HG02798 (cell line): ENCODE measurements around the gene BST1.
A peak's percentile ranks its signal among the peaks of the same experiment; 100 is the strongest.
"Not testable (repeated sequence)": the region's sequence is repeated elsewhere in the genome, so short reads cannot be mapped to it uniquely, and the experiment has no call there.

Experiments used
- ATAC-seq: cut with Tn5 transposase; IDR thresholded peaks from one replicate; pipeline ENCODE4 v1.9.1; 2021; ENCODE audit warnings: mild to moderate bottlenecking; ENCODE audit not compliant: unreplicated experiment, poor library complexity

The BST1 gene

GRCh38 chr4:15740764-15741404, 38.0 kb downstream of the BST1 start:
- no peak for ATAC-seq

DNA sequence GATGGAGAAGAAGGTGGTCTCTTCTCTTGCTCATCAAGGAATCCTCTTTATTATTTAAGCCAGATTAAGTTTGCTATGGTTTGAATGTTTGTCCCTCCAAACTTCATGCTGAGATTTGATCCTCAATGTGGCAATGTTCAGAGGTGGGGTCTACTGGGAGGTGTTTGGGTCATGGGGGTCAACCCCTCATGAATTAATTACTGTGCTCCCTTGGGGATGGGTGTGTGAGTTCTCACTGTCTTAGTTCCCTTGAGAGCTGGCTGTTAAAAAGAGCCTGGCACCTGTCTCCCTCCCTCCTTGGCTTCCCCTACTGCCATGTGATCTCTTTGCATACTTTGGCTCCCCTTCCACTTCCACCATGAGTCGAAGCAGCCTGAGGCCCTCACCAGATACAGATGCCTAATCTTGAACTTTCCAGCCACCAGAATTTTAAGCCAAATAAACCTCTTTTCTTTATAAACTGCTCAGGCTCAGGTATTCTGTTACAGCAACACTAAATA, 39.3 kb downstream of the BST1 start:
- ATAC-seq, result no peak

GRCh38 chr4:15742637-15743036, 39.8 kb downstream of the BST1 start:
- no peak for ATAC-seq

DNA sequence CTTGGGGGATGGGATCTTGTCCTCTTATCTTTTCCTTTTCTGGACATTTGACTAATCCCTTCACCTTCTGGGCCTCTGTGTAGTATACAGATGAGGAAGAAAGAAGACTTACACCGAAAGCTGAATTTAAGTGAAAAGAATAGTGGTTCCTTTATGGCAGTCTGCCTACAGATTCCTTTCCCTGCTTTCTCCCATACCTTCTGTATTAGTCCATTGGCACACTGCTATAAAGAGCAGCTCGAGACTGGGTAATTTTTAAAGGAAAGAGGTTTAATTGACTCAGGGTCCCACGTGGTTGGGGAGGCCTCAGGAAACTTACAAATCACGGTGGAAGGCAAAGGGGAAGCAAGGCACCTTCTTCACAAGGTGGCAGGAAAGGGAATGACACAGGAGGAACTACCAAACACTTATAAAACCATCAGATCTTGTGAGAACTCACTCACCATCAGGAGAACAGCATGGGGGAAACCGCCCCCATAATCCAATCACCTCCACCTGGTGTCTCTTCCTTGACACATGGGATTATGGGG, 41.2 kb downstream of the BST1 start:
- no peak for ATAC-seq

GRCh38 chr4:15746110-15746509, 43.2 kb downstream of the BST1 start:
- ATAC-seq, result no peak

DNA sequence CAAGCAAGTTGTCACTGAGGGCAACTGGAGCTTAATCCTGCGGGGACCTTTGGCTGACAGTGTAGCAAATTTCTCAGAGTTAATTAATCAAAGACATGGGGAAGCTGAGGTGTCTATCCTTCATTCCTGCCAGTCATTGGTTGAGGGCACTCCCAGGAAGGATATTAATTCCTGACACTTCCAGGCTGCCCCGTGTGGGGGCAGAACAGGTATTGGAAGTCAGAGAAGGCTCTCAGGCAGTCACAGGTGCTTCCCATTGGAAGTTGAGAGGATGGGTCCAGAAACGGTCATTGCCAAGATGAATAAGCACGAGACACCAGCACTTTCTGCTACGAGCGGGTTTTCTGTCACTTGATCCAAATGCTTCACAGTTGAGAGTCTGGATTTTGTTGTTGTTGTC, 46.1 kb downstream of the BST1 start:
- no peak for ATAC-seq

GRCh38 chr4:15751153-15751552, 48.3 kb downstream of the BST1 start:
- ATAC-seq, result no peak

DNA sequence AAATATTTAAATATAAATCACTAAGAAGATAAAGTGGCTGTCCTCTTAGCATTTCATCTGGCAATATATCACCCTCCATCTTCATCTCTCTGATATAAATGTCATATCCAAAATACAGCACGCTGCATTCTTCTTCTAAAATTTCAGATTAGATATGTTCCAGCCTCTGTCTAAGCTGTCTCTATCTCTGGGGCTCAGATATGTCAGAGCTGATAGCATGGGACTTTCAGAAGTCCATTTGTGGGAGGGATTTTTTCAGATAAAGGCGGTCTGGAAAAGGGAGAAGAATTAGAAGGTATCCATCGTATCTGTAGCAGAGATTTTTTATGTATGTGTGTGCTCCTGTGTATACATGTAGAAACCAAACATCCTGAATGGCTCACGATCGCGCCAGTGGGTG, 50.2 kb downstream of the BST1 start:
- ATAC-seq, result no peak

DNA sequence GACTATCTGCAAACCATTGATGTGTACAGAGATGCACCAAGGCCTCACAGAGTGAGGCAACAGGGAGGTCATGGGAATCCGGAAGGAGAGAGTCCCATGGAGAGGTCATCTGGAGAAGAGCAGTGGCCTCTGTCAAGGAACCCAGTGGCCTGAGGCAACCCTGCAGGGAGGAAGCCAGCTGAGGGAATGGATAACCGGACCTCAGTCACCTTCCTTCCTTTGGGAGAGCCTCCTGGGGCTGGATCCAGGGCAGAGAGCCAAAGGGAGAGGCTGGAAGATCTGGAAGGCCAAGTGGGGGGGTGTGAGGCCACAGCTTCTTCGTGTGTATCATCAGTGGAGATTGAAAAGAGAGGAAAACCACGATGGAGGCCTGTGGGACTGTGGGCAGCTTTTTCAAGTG, 50.9 kb downstream of the BST1 start:
- no peak for ATAC-seq

GRCh38 chr4:15754323-15754722, 51.5 kb downstream of the BST1 start:
- no peak for ATAC-seq

GRCh38 chr4:15755321-15756155, 52.7 kb downstream of the BST1 start:
- ATAC-seq, result peak; percentile 27

DNA sequence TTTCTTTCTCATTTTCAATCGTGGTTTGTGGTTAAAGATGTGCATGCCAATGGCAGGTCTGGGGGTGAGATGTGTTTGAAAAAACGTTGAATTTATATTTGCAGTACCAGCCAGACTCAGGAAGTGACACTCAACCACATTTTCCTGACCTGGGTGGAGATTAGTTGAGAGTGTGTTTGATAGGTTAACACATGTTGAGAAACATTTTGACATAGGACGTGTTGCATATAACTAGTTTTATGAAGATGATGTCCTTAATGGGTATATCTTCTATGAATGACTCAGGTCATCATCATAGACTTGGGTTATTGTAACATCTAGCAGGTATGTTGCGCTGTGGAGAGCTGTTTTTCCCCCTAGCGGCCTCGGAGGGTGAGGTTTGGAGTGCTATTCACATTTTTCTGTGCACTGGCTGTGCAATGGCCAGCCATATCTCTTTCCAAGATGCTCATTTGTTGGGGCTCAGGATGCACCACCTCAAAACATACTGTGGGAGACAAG, 53.5 kb downstream of the BST1 start:
- ATAC-seq, result peak; percentile 87

DNA sequence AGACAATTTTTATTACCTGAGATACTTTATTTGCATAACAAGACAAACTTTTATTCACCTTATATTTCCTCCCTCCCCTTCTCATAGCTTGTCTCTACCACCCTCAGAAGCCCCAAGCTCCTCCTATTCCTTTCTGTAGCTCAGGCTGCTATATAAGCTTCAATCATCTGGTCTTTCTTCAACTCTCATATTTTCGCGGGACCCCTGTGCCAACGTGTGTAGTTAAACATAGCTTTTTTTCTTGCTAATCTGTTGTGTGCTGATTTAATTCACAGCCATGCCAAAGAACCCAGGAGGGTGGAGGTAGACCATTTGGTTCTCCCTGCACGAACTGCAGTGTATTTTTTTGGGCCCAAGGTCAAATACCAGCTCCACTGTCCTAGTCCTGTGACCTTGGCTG, 54.2 kb downstream of the BST1 start:
- ATAC-seq, result no peak

DNA sequence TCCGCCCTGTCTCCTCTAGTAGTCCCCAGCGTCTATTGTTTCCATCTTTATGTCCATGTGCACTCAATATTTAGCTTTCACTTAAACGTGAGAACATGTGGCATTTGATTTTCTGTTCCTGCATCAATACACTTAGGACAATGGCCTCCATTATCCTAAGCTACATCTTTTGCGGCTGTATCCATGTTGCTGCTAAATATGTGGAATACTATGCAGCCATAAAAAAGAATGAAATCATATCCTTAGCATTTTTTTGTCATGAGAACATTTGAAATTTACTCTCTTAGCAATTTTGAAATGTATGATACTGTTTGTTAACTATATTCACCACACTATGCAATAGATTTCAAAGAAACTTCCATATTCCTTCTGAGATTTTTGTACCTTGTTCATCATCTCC, 55.4 kb downstream of the BST1 start:
- no peak for ATAC-seq

DNA sequence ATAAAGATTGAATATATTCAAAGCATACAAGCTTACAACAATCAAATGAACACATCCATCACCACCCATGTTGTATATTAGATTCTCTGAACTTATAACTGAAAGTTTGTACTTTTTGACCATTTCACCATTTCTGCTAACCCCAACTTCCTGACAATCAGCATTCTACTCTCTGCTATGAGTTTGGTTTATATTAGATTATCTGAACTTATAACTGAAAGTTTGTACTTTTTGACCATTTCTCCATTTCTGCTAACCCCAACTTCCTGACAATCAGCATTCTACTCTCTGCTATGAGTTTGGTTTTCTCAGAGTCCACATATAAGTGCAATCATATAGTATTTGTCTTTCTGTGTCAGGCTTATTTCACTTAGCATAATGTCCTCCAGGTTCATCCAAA, 59.6 kb downstream of the BST1 start:
- ATAC-seq, result not testable (repeated sequence)

DNA sequence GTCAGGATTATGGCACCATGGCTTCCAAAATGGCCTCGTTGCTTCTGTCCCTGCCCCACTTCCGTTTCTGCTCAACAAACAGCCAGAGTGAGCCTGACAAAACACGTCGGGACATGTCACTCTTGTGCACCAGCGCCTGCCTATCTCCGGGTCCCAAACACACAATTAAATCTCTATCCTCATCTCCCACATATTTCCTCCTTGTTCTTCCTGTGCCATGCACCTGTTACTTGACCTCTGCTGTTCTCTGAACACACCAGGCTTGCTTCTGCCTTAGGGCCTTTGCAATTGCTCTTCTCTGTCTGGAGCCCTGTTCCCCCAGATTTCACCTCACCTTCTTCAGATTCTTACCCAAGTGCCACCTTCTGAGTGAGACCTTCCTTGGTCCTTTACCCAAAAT, 62.5 kb downstream of the BST1 start:
- no peak for ATAC-seq

DNA sequence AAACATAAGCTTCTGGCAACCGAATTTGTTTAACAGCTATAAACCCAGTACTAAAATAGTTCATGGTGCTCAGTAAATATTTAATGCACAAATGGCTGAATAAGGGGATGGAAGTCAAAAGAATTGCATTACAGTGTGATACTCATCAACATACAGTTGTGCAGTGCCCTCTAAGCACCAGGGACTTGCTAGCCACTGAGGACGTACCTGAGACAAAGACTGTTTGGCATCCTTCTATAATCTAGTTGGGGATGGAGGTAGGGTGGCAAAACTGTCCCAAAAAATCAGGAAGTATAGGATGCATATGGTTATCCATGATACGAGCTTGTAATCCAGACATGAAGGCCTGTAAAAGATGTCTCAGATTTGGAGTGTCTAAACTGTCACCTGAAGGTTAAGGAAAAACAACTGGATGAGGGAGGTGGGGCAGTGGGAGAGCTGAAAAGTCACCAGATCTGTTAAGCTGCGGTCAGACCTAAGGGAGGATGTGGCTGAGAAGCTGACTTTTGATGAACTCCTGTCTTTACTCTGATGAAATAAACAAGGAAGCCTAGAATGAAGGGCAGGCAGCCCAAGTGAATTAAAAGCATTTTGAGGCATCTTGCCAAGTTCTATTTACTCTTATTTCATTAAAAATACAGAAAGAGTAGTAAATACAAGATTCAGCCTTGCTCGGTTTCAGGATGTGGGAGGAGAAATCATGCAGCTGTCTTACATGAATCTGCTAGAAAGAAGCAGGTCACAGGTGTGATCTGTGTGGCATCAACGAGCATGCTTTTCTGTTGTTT, 63.2 kb downstream of the BST1 start:
- ATAC-seq, result peak; percentile 77

- no peak for ATAC-seq
Measured at GRCh38 chr4:15766821-15767220, 64.0 kb downstream of the BST1 start.

DNA sequence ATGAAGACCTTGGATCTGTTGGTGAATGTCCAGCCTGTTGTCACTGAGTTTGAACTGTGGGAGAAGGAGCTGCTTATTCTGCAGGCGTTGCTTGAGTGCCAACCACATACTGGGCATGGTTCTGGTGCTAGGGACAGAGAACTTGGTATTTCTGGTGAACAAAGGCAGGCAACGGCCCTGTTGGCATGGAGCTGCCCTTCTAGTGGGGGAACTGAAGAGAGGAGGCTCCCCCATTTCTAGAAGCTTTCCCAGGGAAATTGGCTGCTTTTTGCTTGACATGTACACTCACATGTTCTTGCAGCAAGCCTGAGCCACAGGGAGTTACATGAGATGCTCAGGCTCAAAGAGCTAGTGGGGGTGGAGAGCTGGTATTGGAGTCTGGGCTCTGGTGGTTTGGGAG, 66.3 kb downstream of the BST1 start:
- no peak for ATAC-seq

- ATAC-seq, result peak; percentile 81
Measured at GRCh38 chr4:15771216-15772058, 68.6 kb downstream of the BST1 start.
